HG03432 (cell line): ENCODE measurements around the gene CNPPD1.
A peak's percentile ranks its signal among the peaks of the same experiment; 100 is the strongest.

Experiments used
- ATAC-seq: cut with Tn5 transposase; IDR thresholded peaks from one replicate; pipeline ENCODE4 v1.9.1; 2021; ENCODE audit warnings: mild to moderate bottlenecking, moderate library complexity; ENCODE audit not compliant: unreplicated experiment

CNPPD1 gene

GRCh38 chr2:219163156-219163555 is 13.6 kb downstream of the CNPPD1 start:
- ATAC-seq, result no peak

DNA sequence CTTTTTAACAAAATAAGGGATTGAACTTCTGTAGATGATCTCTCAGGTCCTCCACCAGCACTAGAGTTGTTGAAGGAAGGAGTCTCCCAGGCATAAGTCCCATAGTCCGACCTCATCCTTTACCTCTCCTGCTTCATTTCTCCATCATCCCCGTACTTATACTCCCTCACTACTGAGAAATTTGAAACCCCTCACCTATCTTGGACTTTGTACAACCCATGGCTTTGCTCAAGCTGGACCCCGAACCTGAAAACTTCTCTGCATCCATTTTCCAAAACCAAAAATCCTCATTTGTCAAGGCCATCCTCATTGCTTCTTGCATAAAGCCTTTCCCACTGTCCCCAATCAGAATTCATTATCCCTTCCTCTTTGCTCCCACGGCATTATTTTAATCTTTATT is 15.6 kb downstream of the CNPPD1 start:
- no peak for ATAC-seq

DNA sequence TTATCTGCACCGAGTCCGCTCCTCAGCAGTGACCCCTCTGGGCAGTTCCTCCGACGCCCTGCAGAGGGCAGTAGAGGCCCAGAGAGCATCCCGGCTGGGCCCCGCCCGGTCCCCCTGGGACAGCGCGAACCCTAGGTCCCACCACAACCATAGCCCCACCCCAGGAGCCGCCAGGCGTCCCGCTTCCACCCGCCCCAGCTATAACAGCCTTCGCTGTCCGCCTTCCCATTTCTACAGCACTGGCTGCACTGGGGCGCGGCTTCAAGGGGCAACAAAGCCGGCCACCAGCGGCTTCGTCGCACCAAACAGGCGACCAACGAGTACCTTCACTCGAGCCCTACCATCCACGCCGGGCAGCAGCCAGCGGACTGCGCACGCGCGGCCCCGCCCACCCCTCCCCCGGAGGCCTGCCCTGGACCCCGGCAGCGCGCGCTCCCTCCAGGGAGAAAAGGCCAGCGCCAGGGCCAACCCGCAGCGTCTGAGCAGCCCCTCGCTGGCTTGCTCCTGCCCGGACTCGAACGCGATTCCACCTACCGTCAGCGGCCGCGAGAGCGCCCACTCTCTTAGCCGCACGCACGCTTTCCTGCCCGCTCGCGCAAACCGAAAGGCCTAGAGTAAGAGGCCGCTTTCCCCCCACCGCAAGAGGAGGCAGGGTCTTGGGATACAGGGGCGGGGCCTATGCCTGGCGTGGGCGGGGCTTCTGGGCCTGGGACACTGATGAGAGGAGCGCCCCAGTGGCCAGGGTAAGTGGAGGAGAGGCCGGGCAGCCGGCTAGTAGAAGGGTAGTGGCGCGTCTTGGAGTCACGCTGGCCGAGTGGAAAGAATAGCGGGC is 16.3 kb downstream of the CNPPD1 start, which contains the start of gene NHEJ1:
Gene NHEJ1, minus strand, starts transcription at position 630 of the 832 bp plus-strand sequence. CDS start 2,453 bp downstream, outside the sequence.
- peak; percentile 90 for ATAC-seq

DNA sequence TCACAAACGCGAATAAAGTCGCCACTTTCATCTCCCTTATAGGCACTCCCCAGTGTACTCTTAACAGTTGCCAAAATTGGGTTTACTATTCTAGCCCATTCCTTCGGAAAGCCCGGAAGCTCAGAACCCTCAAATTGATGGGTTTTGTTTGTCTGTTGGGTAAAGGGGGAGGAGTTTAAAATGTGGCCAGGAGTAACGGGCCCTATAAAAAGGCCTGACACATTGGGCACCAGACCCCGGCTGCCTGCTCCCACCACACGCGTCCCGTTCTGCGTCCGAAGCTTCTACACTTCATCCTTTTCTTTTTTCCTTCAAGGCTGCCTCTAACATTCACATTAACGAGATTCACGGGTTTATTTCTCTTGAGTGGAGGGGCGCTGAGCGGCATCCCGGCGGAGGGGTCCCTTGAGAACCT is 16.9 kb downstream of the CNPPD1 start:
- no peak for ATAC-seq

DNA sequence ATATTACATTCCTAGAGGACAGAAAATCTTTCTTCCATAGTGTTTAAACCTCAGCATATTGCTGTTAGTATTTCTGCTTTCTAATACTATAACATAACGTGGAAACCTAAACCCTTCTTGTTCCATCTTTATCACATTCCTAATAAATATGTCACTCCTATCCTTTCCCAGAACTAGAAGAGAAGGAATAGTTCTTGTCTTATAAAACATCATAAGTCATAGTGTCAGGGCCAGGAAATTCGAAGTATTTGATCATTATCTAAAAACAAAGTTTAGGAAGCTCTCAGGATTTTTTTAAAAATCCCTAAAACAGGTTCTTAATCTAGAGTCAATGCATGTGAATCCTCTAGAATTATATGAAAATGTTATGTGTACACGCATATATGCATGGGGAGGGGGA is 18.1 kb downstream of the CNPPD1 start:
- no peak for ATAC-seq

DNA sequence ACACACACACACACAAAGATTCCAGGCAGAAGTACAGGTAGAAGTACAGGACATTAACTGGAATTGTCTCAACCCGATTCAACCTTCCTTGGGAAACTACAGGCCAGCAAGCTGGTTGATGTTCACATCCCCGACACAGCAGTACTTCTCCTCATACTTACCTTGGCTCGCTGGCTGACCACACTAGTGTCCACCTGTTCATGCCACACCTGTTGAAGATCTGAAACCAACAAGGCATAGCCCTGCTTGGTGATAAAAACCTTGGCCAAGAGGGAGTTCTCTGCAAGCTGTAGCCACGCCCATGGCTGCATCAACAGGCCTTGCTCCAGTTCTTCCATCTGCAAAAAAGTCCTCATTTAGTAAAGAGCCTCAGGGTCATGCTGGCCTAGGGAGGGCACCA is 18.7 kb downstream of the CNPPD1 start:
- ATAC-seq, result no peak

DNA sequence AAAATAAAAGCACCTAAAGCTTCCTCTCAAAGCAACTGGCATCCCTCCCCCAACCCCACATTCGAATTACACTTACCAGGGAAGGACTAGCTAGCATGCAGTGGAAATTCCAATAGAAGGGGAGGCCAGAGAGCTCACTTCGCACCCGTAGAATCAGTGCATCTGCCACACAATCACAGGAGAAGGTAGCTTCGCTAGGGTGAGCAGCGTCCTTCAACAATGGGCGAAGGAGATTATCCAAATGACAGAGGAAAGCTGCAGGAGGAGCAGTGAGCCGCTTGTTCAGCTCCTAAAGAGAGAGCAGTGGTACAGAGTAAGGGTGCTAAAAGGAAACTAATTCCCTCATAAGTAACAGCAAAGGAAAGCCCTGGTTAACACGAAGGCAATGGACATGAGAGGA is 19.3 kb downstream of the CNPPD1 start:
- ATAC-seq, result no peak

GRCh38 chr2:219155054-219155644 is 21.6 kb downstream of the CNPPD1 start:
- no peak for ATAC-seq

DNA sequence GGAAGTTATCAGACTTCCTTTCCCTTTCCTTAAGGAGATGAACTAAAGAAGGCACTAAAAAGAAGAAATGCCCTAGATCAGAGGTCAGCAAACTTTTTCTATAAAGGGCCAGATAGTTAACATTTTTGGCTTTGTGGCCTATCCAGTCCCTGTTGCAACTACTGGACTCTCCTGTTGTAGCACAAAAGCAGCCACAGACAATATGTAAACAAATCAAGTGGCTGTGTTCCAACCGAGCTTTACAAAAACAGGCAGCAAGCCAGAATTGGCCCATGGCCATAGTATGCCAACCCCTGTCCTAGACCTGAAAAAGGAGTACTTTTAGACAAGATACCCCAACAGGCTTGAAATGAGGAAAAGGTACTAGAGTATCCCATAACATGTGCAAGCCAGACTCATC is 27.1 kb downstream of the CNPPD1 start:
- ATAC-seq, result no peak

DNA sequence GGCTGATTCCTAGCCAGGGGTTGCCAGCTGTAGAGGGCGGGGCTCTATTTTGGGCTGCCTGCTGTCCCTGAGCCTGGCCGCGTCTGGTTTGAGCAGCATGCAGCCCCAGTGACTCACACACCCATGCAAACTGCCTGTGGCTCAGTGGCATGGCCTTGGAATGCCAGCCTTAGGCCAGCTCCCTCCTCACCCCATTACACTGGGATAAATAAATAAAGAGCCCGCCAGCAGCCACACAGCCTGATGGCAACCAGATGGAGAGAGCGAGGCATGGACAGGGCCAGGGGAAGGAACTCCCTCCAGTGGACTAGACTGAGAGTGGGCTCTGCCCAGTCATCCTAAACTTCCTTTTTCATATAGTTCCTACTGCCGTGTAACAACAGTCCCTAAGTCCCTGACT is 34.4 kb downstream of the CNPPD1 start:
- no peak for ATAC-seq

DNA sequence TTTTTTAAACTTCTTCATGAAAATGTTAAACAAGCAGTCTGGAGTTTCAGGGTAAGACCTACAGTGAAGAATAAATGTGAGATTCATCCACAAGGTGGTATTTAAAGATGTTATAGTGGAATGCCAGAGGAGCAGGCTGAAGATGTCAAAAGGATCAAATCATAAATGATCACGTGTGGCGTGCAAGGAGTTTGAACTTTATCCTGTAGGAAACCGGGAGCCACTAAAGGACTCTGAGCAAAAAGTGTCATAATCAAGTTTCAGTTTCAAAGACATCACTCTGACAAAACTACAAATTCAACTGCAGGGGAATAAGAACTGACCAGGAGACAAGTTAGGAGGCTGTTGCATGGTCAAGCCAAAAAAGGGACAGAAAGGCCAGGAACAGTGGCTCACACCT is 36.0 kb downstream of the CNPPD1 start:
- no peak for ATAC-seq

DNA sequence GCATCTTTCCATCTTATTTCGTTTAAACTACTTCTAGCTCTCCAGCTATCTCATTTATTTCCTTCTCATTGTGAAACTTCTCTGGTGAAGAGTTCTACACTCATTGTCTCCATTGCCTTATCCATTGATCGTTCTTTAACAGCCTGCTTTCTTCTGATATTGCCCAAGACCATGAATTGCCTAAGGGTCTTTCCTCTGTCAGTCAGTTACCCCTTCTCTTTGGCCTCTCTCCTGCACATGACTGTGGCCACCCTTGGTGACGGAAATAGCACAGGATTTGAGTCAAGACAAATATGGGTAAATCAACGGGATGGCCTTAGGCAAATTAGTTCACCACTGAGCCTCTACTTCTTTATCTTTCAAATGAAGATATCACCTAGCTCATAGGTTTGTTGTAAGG is 42.7 kb downstream of the CNPPD1 start:
- ATAC-seq, result no peak

GRCh38 chr2:219131744-219132143 is 45.0 kb downstream of the CNPPD1 start:
- no peak for ATAC-seq

DNA sequence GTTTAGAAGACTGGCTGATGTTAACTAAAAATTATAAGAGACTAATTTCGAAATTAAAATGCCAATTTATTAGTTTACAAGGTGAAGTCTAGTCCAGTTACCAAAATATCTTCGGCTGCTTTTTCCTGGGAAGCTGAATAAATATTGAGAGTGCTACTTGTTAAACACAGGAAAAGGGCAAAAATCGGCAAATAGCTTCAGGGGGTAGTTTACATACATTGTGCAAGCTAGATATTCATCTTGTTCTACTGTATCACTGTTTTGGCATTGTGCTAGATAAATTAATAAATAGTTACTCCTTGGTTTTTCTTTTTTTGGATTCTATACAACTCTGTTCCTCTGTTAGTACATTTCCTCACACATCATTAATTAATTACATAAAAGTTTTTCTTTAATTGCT is 45.4 kb downstream of the CNPPD1 start:
- ATAC-seq, result no peak

GRCh38 chr2:219129589-219129988 is 47.1 kb downstream of the CNPPD1 start:
- ATAC-seq, result no peak

GRCh38 chr2:219128396-219128795 is 48.3 kb downstream of the CNPPD1 start:
- no peak for ATAC-seq

GRCh38 chr2:219127037-219127635 is 49.6 kb downstream of the CNPPD1 start:
- no peak for ATAC-seq

GRCh38 chr2:219126555-219126954 is 50.2 kb downstream of the CNPPD1 start:
- ATAC-seq, result no peak

GRCh38 chr2:219125886-219126270 is 50.8 kb downstream of the CNPPD1 start:
- ATAC-seq, result no peak

- ATAC-seq, result no peak
These were observed 51.4 kb downstream of the CNPPD1 start for GRCh38 chr2:219125225-219125885.

GRCh38 chr2:219124381-219125110 is 52.2 kb downstream of the CNPPD1 start:
- ATAC-seq, result no peak
